GM21786 (cell line): Measurements from ENCODE around the gene ACOXL.
A peak's percentile ranks its signal among the peaks of the same experiment; 100 is the strongest.
"Not testable (repeated sequence)": the region's sequence is repeated elsewhere in the genome, so short reads cannot be mapped to it uniquely, and the experiment has no call there.

Source experiments
- ATAC-seq: cut with Tn5 transposase; IDR thresholded peaks from one replicate; pipeline ENCODE4 v1.9.1; 2021; ENCODE audit not compliant: unreplicated experiment

ACOXL gene

DNA sequence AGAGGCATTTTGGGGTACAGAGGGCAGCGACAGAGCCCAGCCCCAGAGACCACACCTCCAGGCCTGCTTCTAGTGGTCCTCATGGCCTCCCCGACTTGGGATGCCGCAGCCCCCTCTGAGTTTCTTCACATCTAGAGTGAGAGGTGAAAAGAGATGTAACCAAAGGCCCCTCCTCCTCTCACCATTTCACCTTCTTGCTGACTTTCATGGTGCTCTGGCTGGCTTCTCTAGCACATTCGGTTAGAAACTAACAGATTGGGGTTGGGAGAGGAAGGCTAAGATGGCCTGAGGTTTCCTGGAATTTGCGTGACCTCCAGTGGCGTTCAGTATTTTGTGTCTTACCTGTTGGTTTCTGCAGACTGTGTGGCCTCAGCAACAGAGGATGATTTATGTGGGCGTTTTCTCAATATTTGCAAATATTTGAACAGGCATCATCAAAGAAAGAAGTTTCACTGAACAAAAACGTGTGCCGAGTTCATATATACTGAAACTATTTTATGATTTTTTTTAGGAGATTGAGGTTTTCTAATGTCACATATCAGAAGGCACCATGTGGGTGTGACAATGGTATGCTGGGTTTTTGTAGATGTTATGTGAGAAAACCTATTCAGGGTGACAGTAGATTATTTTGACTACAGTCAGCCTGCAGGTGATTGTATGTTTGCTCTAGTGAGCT lies 318.5 kb downstream of the ACOXL start:
- no peak for ATAC-seq

DNA sequence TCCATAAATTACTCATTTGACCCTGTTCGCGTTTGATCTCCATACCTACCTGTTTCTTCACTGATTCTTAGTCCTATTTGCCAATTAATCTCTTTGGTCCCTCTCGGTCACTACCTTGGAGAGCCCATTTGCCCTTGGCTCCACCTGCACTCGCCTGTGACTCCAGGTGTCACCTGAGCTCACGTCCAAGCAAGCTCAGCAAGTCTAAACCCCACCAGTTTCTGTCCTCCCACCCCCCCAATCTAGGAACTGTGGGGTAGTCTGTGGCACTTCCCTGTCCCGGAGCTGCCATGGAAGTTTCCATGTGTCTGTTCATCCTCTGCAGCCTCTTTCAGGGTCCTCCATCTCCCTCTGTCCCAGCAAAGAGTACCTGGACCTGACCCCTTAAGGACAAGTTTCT lies 320.2 kb downstream of the ACOXL start:
- ATAC-seq = no peak

DNA sequence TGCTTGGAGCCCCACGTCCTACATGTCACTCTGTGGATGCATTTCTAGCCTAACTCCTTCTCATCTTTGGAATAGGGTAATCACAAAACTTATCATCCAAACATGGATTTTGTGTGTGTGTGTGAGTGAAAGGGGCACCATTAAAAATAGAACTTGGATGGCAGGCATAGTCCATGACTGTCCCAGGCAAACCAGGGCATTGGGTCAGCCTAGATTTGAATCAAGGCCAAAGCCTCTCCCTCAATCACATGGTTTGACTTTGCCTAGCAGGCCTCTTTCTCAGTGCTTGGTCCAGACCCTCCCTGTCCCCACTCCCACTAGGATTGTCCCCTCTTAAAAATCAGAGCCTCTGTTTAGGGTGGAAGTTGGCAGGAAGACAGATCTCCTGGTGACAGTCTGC lies 320.9 kb downstream of the ACOXL start:
- no peak for ATAC-seq

DNA sequence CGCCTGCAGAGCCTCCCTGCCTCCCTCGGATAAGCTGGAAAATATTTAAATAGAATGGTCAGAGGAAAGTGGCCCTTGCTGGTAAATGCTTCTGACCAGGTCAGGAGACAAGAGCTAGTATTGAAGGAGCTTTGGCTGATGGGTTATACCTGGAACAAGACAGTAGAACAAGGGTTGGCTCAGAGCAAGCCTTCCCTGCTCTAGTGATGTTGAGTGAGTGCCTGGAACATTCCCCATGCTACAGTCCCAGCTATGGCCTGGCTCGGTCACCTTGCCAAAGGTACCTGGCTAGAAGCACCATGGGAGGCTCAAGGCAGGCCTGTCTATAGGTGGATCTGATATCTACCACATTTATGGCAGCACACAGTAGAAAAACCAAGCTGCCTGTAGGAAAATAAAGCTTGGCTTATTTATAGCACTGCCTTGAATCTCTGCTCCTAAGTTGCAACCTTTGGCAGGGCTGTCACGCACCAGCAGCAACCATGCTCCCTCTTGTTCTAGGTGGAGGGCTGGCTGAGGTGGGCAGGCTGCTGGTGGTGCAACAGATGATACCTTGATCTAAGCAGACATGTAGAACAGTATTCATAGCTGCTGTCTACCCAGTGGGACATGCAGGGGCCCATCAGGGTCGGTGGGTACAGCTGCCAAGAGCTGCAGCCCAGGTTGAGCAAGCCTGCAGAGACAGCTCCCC lies 321.6 kb downstream of the ACOXL start:
- no peak for ATAC-seq

DNA sequence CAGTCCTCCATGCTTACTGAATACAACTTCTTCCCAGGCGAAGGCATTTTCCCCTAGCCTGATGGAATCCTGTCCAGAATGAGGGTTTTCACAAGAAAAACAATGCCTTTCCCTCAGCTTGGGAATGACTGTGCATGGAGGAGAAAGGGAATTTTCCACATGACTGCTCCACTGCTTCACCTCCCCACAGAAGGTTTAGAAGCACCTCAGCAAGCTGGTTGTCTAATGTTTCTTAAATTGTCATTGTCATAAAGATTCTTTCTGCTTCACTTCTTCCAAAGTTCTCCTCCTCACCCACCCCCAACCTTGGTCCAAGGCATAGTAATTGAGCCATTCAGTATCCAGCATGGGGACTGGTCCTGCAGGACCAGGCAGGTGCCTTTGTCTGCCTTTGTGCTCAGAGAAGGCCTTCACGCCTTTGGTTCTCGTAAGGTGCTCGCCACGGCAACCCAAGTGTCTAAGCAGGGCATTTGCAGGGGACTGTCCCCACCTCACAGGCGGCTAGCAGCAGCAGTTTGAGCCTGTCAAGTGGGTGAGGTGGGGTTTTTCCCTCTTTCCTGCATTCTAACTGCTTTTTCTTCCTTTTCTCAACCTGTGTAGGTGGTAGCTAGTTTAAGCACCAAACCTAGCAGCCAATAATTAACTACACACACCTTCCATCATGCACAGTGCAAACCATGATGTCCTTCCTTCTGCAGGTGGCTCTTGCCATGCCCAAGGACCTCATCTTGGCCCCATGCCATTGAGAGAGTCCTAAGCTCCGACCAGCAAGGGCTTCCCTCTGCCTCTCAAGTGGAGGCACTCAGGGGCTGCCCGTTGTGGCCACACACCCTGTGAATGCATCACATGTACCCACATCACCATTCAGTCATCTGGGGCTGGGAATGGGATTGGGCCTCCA lies 322.7 kb downstream of the ACOXL start:
- ATAC-seq = peak; percentile 70

DNA sequence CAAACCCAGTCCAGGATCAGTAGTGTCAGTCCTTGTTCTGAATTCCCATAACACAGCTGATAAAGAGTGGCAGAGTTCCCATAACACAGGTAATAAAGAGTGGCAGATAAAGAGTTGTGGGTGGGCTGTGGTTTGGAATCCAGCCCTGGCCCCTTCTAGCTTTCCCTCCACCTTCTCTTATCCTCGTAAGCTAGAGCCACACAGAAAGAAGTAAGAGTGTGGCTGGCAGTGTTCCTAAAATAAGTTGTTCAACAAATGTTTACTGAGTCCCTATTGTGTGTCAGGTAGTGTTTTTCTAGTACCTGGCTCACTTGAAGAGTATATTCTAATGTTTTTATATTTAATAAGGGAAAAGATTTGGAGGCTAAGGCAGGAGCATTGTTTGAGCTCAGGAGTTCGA lies 323.4 kb downstream of the ACOXL start:
- ATAC-seq = no peak

DNA sequence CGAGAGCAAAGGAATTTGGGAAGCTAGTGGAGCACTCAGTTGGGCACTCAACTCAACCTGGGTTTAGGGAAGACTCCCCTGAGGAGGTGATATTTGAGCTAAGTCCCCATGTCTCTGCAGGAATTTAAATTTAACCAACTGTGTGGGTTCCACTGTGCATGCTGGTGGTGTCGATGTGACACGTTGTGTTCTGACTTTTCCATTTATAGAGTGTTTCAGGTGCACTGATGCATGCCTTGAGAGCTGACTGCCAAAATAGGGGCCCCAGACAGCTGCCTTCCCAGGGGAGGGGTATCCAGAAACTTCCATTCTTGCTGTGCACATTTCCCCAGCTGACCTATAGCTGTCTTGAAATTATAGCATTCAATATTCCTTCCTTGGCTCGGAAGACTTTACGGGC lies 324.7 kb downstream of the ACOXL start:
- ATAC-seq = no peak

DNA sequence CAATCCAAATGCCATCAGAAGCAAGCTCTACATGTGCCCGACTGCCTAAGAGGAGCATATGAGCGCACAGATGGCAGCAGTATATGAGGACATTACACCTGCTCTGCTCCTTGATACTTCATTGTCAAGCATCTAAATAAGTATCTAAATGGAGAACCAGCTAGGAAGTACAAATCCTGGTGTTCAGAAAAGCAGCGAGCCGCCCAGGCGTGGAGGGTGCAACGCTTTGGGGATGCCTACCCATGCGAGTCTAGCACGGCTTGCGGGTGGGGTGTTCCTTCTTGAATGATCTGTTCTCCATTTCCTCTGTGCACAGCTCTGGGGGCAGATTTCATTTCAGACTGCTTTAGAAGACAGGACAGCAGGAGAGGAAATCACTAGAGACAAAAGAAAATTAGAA lies 325.3 kb downstream of the ACOXL start:
- no peak for ATAC-seq

DNA sequence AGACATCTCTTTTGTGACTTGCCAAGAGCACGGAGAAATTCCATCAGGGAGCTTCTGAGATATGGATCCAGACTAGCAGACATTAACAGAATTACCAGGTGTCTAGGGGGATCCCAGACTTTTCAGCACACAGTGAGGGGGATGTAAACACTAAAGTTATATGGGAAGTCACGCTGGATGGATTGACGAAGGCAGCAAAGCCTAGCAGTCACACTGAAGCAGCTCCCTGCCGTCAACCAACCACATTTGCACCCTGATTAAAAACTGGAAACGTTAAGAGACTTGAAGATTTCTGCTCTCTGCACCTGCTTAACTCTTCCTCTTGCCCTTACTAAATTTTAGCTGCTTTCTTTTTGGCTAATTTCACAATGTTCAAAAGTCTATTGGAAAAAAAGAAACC lies 325.9 kb downstream of the ACOXL start:
- ATAC-seq = no peak

DNA sequence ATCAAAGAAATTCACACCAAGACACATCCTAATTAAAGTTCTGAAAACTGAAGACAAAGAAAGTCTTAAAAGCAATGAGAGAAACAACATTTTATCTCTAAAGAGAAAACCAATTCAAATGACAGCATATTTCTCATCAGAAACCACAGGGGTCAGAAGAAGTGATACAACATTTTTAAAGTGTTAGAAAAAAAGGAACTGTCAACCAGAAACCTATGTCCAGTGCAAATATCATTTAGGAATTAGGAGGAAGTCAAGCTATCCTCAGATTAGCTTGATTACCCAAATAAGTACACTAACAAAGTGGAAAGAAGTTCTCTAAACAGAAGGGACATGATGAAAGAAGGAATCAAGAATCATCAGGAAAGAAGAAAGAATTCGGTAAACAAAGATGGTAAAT lies 328.8 kb downstream of the ACOXL start:
- ATAC-seq = no peak

DNA sequence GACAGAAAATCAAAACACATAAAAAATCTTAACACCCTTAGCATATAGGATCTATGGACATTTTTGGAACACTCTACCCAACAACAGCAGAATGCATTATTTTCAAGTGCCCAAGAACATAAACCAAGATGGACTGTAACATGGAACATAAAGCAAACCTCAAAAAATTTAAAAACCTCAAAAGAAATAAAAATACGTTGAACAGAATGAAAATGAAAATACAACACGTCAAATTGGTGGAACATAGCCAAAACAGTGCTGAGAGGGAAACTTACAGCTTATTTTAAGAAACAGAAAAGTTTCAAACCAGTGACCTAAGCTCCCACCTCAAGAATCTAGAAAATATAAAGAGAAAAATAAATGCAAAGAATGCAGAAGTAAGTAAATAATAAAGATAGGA lies 330.0 kb downstream of the ACOXL start:
- ATAC-seq = no peak

DNA sequence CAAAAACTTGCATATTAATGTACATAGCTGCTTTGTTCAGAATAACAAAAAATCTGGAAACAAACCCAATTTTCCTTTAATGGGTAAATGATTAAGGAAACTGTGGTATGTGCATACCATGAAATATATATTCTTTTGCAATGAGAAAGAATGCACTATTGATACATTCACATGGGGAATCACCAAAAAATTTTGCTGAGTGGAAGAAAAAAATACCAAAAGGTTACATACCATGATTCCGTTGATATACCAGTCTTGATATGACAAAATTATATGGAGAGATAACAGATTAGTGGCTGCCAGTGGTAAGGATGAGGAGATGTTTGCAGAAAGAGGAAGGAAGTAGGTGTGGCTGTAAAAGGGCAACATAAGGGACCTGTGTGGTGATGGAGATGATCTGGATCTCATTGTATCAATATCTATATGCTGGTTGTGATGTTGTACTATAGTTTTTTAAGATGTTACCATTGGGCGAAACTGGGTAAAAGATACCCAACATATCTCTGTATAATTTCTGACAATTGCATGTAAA lies 333.8 kb downstream of the ACOXL start:
- ATAC-seq = no peak

DNA sequence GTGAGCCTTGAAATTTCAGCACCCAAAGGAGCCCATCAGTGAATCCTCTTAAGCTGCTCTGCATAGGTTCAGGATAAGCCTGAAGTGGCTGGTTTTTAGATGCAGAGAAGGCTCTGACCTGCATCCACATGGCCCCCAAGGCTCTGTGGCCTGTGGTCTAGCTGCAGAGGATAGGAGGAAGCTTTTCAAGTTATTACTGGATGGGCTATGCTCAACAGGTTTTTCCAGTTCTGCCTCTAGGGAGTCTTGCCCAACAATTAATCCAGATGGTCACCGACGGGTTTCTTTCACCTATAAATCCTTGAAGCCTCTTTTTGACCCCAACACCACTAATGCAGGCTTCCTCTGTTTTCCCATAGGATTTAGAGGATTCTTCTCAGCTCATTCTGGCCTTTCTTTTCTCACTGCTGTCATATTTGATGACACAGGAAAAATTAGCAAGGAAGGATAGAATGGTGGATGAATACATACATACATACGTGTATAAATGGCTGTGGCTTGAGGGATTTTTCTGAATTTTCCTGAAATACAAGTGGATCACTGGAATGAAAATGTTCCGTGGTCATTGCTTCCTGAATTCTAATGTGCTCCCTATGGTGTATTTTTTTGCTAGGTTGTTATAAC lies 336.2 kb downstream of the ACOXL start:
- ATAC-seq = no peak

DNA sequence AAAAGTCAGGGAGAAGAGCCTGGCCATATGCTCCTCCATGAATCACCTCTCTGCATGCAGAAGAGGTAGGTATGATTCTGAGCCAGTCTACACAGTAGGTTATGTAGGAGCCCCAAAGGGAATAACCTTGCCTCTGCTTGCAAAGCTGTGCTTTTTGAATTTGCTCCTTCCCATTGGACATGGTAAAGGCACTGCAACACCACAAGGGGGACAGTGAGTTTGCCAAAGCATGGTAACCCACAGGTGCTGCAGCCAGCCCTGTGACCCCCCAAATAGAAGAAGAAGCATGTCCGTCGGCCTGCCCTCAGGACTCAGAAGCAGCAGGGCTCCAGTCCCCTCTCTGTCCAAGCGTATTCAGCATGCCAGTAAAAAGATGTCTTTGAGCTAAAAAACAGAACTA lies 337.3 kb downstream of the ACOXL start:
- ATAC-seq = no peak

DNA sequence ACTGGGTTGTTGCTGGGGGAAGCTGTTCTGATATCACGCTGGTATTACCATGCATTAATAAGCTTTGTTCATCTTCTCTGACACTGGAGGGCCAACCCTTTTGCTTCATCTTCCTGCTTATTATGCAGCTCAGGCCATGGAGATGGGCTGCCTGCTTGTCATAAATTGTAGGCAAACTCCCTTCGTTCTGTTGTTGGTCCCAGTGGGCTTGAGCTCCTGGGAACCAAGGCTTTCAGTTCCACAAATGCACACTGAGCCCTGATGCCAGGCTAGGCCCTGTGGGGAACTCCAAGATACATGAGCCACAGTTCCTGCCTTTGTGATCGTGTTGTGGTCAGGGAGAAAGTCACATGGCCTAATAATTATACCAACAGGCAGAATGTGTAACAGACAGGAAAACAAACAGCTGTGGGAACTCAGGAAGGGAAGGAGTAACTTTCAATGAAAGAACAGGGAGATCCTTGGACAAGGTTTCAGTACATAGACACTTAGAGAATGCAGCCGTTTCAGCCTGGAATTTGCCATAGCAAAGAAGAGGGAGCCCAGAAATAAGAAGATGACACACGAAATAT lies 339.3 kb downstream of the ACOXL start:
- no peak for ATAC-seq

DNA sequence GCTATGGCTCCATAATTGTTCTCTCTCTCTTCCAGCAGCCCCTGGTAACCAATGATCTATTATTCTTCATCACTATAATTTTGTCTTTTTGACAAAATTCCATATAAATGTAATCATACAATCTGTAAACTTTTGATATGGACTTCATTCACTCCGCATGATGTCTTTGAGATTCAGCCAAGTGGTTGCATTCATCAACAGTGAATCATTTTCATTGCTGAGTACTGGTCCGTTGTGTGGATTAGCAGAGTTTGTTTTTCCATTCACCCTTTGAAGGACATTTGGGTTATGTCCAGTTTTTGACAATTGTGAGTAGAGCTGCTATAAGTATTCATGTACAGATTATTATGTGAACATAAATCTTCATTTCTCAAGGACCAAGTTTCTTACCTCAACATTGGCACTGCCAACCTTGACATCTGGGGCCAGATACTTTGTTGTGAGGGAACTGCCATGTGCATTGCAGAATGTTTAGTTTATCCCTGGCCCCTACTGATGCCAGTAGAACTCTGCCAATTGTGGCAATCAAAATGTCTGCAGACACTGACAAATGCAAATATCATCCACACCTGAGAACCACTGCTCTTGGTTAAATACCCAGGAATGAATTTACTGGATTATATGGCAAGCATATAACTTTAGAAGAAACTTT lies 340.0 kb downstream of the ACOXL start:
- ATAC-seq = no peak

DNA sequence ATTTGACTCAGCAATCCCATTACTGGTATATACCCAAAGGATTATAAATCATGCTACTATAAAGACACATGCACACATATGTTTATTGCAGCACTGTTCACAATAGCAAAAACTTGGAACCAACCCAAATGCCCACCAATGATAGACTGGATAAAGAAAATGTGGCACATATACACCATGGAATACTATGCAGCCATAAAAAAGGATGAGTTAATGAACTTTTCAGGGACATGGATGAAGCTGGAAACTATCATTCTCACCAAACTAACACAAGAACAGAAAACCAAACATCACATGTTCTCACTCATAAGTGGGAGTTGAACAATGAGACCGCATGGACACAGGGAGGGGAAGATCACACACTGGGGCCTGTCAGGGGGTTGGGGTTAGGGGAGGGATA lies 350.3 kb downstream of the ACOXL start:
- not testable (repeated sequence) for ATAC-seq

DNA sequence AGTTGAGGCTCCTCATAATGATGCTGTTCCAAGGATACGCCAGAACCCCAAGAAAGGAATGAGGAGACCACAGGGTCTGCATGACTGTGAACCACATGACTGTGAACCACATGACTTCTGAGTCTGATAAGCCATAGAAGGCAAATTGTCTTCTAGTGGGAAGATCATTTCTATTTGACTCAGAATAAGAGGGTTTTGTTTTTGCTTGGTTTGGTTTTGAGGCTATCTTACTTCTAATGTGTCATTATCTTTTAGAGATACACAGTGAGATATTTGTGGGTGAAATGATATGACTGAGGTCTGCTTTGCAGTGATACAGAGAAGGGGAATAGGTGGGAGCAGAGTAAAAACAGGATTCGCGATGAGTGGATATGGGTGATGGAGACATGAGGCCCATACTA lies 359.4 kb downstream of the ACOXL start:
- no peak for ATAC-seq

DNA sequence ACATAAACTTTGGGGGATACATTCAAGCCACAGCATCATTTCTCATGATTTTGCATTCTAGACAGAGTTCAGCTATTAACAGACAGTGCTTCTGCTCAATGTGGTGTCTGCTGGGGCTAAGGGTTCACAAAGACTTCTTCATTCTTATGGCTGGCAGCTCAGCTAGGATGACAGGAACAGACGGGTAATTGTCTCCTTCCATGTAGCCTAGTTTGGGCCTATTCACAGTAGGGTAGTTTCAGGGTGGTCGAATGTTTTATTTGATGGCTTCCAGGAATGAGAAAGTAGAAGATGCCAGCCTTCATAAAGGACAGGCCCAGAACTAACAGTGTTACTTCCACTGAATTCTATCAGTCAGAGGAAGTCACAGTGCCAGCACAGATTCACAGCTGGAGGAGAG lies 362.3 kb downstream of the ACOXL start:
- ATAC-seq = no peak

DNA sequence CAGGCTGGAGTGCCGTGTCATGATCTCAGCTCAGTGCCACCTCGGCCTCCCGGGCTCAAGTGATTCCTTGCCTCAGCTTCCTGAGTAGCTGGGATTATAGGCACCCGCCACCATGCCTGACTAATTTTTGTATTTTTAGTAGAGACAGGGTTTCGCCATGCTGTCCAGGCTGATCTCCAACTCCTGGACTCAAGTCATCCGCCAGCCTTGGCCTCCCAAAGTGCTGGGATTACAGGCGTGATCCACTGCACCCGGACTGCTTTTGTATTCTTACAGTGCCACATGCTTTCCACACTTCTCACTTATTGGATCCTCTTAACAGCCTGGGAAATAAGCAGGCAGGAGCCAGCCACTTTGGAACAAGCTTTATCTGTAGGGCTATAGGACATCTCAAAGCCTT lies 363.1 kb downstream of the ACOXL start:
- no peak for ATAC-seq
